ENCODE measurements around the gene ANKRD42.

DNA sequence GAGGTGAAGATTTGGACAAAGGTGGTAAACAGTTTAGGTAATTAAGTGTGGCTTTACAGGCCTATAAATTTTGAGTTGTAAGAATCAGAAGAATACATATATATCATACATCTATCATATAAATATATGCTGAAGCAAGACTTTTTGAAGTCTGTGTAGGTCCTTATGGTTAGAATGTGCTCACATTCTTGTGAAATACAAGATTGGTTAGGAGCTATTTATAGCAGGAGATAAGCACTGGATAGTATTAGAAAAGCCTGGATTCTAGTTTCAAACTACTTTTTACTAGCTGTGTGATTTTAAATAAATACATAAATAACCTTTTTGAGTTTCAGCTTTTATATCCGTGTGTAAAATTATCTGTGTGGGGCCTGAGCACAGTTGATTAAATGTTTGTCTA is 42.3 kb downstream of the ANKRD42 start:
- TF ChIP-seq, protein P1, sequence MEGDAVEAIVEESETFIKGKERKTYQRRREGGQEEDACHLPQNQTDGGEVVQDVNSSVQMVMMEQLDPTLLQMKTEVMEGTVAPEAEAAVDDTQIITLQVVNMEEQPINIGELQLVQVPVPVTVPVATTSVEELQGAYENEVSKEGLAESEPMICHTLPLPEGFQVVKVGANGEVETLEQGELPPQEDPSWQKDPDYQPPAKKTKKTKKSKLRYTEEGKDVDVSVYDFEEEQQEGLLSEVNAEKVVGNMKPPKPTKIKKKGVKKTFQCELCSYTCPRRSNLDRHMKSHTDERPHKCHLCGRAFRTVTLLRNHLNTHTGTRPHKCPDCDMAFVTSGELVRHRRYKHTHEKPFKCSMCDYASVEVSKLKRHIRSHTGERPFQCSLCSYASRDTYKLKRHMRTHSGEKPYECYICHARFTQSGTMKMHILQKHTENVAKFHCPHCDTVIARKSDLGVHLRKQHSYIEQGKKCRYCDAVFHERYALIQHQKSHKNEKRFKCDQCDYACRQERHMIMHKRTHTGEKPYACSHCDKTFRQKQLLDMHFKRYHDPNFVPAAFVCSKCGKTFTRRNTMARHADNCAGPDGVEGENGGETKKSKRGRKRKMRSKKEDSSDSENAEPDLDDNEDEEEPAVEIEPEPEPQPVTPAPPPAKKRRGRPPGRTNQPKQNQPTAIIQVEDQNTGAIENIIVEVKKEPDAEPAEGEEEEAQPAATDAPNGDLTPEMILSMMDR (IDR thresholded peaks at IDR 0.05; ENCODE audit: borderline replicate concordance, extremely low read depth, low read length, poor library complexity, severe bottlenecking): no peak
- no peak for TF ChIP-seq EZH2 (IDR thresholded peaks at IDR 0.05; ENCODE audit: borderline replicate concordance, low read depth, low read length, severe bottlenecking)

Measured in DND-41 (cell line).